NCI-H2227 (cell line): Measurements from ENCODE around the gene ANKRD36C.
"Not testable (repeated sequence)": the region's sequence is repeated elsewhere in the genome, so short reads cannot be mapped to it uniquely, and the experiment has no call there.

Experiments used
- DNase-seq: peaks from one replicate; lab custom pipeline; 2025; ENCODE audit not compliant: unreplicated experiment; lab: John Stamatoyannopoulos, UW

ANKRD36C gene

DNA sequence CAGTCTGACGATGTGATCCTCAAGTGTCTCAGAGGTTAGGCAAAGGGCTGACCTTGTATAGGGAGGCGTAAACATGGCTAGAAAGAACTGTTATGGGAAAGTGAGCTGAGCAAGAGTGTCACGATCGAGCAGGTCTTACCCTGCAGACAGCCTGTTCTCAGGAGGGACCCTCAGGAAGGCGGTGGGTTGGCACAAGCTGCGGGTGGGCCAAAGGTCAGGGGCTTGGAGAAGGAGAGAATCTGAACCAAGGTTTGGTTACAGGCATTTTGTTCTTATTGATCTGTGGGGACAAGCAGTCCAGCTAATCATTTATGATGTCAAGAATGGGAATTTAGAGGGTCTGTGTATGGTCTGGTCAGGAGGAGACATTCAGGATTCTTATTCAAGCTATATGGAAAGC, 16.4 kb upstream of the ANKRD36C start:
- DNase-seq = not testable (repeated sequence)

DNA sequence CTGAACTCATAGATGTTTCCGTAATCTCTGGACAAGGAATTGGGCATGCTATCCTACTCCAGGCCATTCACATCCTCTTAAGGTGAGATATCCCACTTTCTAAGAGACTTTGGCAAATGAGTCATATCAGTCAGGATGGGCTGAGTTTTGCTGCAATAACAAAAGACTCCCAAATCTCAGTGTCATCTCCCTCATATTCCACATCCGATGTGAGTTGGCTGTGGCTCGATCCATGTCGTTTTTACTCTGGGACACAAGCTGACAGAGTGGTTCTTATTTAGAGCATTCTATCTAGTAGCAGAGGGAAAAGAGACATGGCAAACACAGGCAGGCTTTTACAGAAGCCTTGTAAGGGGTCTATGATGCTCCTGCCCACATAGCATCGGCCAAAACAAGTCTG, 14.6 kb upstream of the ANKRD36C start:
- DNase-seq = not testable (repeated sequence)

DNA sequence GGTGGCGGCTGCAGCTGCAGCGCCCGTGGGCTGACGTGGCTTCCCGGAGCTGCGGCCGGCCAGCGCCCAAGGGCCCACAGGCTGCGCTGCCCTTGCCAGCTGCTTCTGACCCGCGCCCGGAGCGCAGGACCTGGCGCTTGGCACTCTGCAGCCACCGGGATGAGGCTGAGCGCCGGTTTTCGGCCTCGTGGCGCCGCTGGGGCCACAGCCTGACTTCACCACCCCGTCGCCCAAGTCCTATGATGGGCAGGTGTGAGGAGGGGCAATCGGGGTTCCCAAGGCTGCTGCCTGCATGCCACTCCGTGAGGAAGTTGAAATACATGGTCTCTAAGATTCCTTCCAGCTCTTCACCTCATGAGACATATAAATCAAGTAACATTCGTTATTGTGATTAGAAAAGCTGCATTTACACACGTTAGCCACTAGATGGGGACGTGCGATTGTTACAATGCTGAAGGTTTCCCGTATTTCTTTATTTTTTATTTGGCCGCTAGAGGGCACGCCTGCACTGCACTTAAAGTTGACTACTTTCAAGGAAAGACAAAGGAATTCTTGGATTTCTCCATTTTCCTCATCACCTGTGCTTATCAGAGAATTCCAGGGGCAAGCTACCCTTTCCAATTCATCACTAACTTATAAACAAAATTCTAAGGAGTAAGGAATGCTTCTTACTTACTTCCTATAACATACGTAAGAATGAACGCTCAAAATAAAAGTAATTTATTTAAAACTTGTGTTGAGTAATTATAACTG, 1.1 kb upstream of the ANKRD36C start:
- DNase-seq = not testable (repeated sequence)

DNA sequence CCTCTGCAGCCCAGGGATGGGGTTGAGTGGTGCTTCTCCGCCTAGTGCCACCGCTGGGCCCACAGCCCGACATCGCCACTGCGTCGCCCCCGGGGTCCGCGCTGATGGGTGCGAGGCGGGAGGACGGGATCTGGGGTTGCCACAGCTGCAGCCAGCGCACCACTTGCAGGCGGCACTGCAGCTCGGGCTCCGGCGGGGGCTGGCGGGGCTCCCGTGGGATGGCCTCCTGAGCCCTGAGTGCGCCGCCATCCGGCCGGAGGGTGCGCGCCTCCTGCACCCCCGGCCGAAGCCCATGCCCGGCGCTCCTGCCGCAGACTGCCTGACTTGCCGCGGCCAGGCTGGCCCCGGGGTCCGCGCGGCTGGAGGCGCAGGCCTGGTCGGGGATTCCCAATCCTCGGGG, 478 bp upstream of the ANKRD36C start:
- DNase-seq = not testable (repeated sequence)

DNA sequence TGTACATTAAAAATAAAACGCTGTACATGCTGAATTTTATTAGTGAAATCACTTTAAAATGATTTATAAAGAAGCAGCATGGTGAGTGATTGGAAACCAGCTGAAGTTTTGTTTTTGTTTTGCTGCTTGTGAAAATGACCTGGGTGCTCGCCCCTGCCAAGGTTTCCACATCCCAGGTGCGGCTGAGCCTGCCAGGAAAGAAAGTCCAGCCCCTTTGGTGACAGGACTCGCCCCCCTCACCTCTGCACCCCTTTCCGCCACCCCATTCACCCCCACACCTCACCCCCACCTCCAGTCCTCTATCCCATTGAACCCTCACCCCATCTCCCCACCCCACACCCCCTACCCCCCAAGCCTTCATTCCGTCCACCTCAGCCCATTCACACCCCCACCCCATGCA, 740 bp downstream of the ANKRD36C start:
- not testable (repeated sequence) for DNase-seq

DNA sequence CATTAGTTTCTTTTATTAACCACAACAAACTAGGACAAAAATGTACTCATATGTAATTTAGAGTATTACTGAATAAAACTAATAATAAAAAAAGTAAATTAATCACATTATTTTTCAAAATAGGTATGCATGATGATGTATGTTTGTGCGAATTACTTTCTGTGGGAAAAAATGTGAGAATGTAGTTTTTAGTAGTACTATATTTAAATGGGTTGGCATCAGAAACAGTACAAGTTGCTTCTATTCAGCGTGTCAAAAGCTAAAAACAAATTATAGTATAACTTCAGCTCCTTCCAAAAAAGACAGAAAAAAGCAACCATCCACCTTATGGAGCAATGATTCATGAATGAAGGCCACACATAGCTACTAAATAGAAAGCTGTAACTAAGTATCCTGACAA, 40.0 kb downstream of the ANKRD36C start:
- not testable (repeated sequence) for DNase-seq

DNA sequence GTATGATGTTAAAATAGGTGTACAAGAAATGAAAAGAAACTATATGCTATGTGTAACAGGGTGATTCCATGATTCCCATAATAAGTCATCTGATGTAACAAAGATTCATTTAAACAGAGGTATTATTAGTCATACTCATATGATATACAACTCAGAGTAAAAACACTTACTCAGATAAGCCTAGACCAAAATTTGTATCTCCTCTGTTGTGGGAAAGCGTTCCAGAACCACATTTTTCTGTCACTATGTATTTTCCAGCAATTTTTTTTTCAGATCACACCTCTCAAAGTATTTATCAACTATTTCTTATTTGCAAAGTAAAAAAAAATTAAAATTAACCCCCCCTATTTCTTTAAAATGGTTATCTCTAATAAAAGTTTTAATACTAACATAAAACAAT, 43.6 kb downstream of the ANKRD36C start:
- not testable (repeated sequence) for DNase-seq

DNA sequence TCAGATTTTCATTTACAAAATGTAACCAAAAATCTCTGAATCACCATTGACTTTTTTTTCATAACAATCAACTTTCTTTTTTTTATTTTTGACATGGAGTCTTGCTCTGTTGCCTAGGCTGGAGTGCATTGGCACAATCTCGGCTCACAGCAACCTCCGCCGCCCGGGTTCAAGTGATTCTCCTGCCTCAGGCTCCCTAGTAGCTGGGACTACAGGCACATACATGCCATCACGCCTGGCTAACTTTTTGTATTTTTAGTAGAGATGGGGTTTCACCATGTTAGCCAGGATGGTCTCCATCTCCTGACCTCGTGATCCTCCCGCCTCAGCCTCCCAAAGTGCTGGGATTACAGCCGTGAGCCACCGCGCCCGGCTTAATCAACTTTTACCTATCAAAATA, 51.7 kb downstream of the ANKRD36C start:
- DNase-seq = not testable (repeated sequence)

DNA sequence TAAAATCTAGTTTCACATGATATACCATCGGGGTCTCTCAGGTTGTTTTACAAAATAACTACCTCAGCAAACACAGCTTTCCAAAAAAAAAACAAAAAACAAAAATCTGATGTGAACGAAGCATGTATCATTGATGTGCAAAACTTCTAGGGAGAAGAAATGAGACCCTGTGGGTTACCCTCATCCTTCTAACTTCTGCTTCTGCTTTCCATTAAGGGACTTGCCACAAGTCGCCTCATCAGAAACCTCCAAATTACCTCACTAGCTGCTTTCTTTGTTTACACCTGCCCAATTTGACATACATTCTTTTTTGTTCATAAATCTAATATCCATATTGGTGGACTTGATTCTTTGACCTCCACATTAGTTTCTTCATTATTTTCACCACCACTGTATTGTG, 60.9 kb downstream of the ANKRD36C start:
- DNase-seq = not testable (repeated sequence)

DNA sequence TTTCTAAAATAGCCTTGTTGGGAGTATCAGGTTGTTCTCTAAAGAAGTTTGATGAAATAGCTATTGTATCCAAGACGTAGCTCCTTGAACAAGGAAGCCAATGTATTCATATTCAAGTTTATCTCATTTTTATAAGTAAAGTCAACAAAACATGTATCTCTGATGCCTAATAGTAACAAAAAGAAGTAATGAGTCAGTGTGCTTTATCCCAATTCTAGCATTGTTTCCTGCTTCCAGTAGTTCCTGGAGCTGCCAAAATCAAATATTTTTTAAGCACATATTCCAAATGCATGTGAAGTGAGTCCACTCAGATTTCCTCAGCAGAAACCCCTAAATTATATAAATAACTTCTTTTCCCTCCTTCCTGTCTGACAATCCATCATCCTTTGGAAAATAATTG, 74.6 kb downstream of the ANKRD36C start:
- DNase-seq = not testable (repeated sequence)

DNA sequence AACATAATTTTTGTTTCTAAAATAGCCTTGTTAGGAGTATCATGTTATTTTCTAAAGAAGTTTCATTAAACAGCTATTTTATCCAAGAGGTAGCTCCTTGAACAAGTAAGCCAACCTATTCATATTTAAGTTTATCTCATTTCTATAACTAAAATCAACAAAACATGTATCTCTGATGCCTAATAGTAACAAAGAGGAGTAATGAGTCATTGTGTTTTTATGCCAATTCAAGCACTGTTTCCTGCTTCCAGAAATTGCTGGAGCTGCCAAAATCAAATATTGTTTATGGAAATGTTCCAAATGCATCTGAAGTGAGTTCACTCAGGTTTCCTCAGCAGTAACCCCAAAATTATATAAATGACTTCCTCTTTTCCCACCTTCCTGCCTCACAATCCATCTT, 76.5 kb downstream of the ANKRD36C start:
- DNase-seq = not testable (repeated sequence)

DNA sequence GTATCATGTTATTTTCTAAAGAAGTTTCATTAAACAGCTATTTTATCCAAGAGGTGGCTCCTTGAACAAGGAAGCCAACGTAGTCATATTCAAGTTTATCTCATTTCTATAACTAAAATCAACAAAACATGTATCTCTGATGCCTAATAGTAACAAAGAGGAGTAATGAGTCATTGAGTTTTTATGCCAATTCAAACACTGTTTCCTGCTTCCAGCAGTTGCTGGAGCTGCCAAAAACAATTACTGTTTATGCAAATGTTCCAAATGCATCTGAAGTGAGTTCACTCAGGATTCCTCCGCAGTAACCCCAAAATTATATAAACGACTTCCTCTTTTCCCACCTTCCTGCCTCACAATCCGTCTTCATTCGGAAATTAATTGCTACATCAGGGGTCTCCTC, 80.2 kb downstream of the ANKRD36C start:
- DNase-seq = not testable (repeated sequence)

DNA sequence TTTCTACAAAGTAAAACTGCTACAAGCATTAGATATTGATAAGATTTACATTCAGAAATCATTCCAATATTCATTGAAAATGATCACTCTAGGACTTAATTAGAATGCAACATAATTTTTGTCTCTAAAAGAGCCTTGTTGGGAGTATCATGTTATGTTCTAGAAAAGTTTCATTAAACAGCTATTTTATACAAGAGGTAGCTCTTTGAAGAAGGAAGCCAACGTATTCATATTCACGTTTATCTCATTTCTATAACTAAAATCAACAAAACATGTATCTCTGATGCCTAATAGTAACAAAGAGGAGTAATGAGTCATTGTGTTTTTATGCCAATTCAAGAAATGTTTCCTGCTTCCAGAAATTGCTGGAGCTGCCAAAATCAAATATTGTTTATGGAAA, 97.2 kb downstream of the ANKRD36C start:
- not testable (repeated sequence) for DNase-seq

DNA sequence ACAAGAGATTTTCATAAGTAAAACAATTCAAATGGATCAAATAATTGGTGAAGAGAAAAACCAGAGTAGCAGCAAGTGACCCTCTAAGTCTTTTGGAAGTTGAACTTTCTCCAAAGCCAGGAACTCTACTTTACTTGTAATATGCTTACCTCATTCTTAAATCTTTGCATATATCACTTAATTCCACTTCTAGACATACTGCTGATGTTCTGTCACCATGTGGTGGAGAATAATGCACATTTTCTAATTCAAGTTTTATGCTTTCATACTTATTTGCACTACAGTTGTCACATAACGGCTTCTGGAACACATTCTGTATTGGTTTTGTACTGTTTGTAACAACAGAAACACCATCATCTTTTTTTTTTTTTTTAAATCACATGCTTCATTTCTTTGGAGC, 123.7 kb downstream of the ANKRD36C start:
- DNase-seq = not testable (repeated sequence)

DNA sequence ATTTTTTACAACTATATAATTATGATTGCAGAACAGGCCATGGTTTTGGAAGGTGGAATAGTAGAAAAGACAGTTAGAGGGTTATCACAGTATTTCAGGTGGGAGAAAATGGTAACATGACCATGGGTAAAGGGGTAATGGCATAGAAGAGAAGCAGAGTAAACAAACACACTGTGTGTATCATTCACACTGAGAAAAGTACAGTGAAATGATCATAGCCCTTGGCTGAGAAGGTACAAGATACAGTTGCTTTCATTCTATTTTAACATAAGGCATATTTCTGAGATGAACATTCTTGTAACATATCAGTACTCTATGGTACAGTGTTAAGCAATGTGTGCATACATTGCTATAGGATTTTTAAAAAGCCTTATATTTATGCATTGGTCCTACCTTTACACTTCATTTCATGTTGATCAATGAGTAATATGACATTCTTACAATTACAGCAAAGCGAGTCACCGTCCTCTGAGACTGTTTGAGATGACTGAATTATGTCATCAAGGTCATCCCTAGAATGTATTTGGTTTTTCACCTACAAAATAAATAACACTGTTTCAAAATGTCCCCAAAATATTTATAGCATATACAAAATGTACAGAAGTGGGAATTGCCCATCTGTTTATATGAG, 124.5 kb downstream of the ANKRD36C start:
- not testable (repeated sequence) for DNase-seq

DNA sequence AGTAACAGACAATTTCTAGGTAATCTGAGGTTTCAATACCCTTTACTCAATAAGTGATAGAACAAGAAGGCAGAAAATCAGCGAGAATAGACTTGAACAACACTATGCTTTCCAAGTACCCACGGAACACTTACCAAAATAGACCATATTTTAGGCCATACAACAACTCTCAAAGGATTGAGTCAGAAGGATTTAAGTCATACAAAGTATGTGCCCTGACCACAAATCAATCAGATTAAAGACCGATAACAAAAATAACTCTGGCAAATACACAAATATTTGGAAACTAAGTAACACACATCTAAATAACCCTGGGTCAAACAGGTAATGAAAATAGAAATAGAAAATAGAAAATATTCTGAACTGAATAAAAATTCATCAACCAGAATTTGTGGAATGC, 129.5 kb downstream of the ANKRD36C start:
- not testable (repeated sequence) for DNase-seq

DNA sequence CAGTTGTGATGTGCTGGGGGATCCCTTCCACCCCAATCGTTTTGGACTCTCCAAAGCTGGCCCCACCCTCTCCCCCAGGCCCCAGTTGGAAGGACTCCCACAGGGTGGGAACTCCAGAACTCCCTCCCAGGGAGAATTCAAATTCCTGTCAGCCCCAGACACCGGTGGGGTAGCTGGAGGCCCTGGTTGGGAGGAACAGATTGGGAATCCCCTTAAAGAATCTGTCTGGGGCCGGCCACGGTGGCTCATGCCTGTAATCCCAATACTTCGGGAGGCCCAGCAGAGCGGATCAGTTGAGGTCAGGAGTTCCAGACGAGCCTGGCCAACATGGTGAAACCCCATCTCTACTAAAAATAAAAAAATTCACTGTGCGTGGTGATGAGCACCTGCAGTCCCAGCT, 155.5 kb downstream of the ANKRD36C start:
- no peak for DNase-seq

DNA sequence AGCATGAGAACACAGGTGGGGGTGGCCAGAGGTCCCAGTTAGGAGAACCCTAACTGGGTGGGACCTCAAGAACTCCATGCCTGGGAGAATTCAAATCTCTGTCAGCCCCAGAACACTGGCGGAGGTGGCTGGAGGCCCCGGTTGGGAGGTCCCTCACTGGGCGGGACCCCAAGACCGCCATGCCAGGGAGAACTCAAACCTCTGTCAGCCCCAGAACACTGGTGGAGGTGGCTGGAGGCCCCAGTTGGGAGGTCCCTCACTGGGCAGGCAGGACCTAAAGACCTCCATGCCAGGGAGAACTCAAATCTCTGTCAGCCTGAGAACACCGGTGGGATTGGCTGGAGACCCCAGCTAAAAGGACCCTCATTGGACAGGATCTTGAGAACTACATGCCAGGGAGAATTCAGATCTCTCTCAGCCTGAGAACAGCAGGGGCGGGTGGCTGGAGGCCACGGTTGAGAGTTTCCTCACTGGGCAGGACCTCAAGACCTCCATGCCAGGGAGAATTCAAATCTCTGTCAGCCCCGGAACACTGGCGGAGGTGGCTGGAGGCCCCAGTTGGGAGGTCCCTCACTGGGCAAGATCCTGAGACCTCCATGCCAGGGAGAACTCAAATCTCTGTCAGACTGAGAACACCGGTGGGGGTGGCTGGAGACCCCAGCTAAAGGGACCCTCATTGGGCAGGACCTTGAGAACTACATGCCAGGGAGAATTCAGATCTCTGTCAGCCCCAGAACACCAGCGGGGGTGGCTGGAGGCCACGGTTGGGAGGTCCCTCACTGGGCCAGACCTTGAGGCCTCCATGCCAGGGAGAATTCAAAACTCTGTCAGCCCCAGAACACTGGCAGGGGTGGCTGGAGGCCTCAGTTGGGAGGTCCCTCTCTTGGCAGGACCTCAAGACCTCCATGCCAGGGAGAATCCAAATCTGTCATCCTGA, 157.3 kb downstream of the ANKRD36C start:
- not testable (repeated sequence) for DNase-seq

DNA sequence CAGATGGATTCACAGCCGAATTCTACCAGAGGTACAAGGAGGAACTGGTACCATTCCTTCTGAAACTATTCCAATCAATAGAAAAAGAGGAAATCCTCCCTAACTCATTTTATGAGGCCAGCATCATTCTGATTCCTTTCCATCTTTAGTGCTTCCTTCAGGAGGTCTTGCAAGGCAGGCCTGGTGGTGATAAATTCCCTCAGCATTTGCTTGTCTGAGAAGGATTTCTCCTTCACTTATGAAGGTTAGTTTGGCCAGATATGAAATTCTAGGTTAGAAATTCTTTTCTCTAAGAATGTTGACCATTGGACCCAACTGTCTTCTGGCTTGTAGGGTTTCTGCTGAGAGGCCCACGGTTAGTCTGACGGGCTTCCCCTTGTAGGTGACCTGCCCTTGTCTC, 167.4 kb downstream of the ANKRD36C start:
- DNase-seq = not testable (repeated sequence)

DNA sequence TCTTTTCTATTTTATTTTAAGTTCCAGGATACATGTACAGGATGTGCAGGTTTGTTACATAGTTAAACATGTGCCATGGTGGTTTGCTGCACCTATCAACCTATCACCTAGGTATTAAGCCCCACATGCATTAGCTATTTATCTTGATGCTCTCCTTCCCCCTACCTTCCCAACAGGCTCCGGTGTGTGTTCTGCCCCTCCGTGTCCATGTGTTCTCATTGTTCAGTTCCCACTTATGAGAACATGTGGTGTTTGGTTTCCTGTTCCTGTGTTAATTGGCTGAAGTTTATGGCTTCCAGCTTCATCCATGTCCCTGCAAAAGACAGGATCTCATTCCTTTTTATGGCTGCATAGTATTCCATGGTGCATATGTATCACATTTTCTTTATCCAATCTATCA, 174.1 kb downstream of the ANKRD36C start:
- DNase-seq = not testable (repeated sequence)

DNA sequence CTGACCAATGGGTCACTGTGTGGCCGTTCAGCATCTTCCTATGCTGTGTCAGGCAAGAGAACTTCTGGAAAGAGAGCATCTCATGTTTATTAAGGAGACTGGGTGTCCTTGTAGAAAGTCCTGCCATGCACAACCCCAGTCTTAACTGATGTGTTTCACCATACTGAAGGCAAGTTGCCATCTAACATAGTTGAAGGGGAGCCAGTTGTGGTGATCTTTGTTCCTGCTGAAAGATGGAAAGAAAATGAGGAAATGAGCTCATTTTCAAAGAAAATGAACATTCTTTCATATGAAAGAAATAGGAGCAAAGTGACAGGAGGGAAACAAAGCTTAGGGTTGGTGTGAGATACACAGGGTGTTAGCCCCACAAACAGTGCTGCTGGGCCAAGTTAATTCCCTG, 178.3 kb downstream of the ANKRD36C start:
- not testable (repeated sequence) for DNase-seq
